ENCODE measurements around the gene TMEM100.

GRCh38 chr17:55764610-55765009 is 41.9 kb upstream of the TMEM100 start:
- TF ChIP-seq POLR2A (IDR thresholded peaks at IDR 0.05) (no peak), CTCF (IDR thresholded peaks at IDR 0.05) (no peak)
